HL-60 (cell line): Measurements from ENCODE around the gene TMEM234.

Experiments
- CTCF ChIP-seq: IDR thresholded peaks from one replicate; pipeline ENCODE4 v1.5.1; 2011; ENCODE audit warnings: low read length, control low read depth, inconsistent platforms; ENCODE audit not compliant: insufficient read depth
- POLR2AphosphoS5 ChIP-seq: IDR thresholded peaks from 2 replicates; pipeline ENCODE4 v1.6.1; 2012; ENCODE audit warnings: low read depth
- REST ChIP-seq: IDR thresholded peaks from 2 replicates; pipeline ENCODE4 v1.6.1; 2012; ENCODE audit warnings: low read depth; ENCODE audit not compliant: insufficient replicate concordance

GRCh38 chr1:32198237-32199042, 23.7 kb downstream of the TMEM234 start:
- TF ChIP-seq CTCF (no peak), POLR2AphosphoS5 (peak; percentile 58; the same call in 1 of the 2 replicates), REST (no peak)
